Stimulated activated CD8-positive, alpha-beta memory T cell treated with anti-CD3 and anti-CD28 coated beads, Interleukin-4, amount 100 ng/mL, for 48 hours (primary cell): ENCODE measurements around the gene RPS3A.
A peak's percentile ranks its signal among the peaks of the same experiment; 100 is the strongest.
"Not testable (repeated sequence)": the region's sequence is repeated elsewhere in the genome, so short reads cannot be mapped to it uniquely, and the experiment has no call there.

Source experiments
- DNase-seq: peaks from one replicate; pipeline ENCODE4 v3.0.0-alpha.2; 2020

RPS3A gene

GRCh38 chr4:151099229-151099975 is at the start of gene RPS3A:
Gene RPS3A, plus strand, starts transcription at chr4:151099628. Its CDS starts 25 bp downstream, at chr4:151099653.
- DNase-seq: peak; percentile 99

- no peak for DNase-seq
Observed at GRCh38 chr4:151052785-151053184, 46.6 kb upstream of the RPS3A start.

- DNase-seq: no peak
Observed at GRCh38 chr4:151055539-151055938, 43.9 kb upstream of the RPS3A start.

GRCh38 chr4:151063143-151063542 is 36.3 kb upstream of the RPS3A start:
- not testable (repeated sequence) for DNase-seq

GRCh38 chr4:151067316-151067970 is 32.0 kb upstream of the RPS3A start:
- DNase-seq: no peak

- DNase-seq: no peak
Observed at GRCh38 chr4:151074416-151074916, 25.0 kb upstream of the RPS3A start.

- DNase-seq: not testable (repeated sequence)
Observed at GRCh38 chr4:151077978-151078377, 21.4 kb upstream of the RPS3A start.

GRCh38 chr4:151087467-151087866 is 12.0 kb upstream of the RPS3A start:
- no peak for DNase-seq

- no peak for DNase-seq
Observed at GRCh38 chr4:151091047-151091446, 8.4 kb upstream of the RPS3A start.

GRCh38 chr4:151092488-151092887 is 6.9 kb upstream of the RPS3A start:
- DNase-seq: no peak

GRCh38 chr4:151093203-151093602 is 6.2 kb upstream of the RPS3A start:
- DNase-seq: no peak

- no peak for DNase-seq
Observed at GRCh38 chr4:151094290-151094751, 5.1 kb upstream of the RPS3A start.

GRCh38 chr4:151095142-151095541 is 4.3 kb upstream of the RPS3A start:
- no peak for DNase-seq

- DNase-seq: no peak
Observed at GRCh38 chr4:151097759-151098158, 1.7 kb upstream of the RPS3A start.

- DNase-seq: no peak
Observed at GRCh38 chr4:151098979-151099228, 524 bp upstream of the RPS3A start.

GRCh38 chr4:151099976-151100417 is 569 bp downstream of the RPS3A start:
- DNase-seq: no peak

GRCh38 chr4:151100531-151100930 is 1.1 kb downstream of the RPS3A start:
- no peak for DNase-seq

GRCh38 chr4:151103758-151104157 is 4.3 kb downstream of the RPS3A start:
- DNase-seq: no peak

GRCh38 chr4:151104621-151105020 is 5.2 kb downstream of the RPS3A start:
- no peak for DNase-seq

- DNase-seq: no peak
Observed at GRCh38 chr4:151105454-151106032, 6.1 kb downstream of the RPS3A start.

GRCh38 chr4:151107063-151107462 is 7.6 kb downstream of the RPS3A start:
- no peak for DNase-seq

GRCh38 chr4:151110236-151110635 is 10.8 kb downstream of the RPS3A start:
- no peak for DNase-seq

GRCh38 chr4:151114338-151114737 is 14.9 kb downstream of the RPS3A start:
- no peak for DNase-seq

- DNase-seq: no peak
Observed at GRCh38 chr4:151114986-151115385, 15.6 kb downstream of the RPS3A start.
